GM18868 (cell line): Measurements from ENCODE around the gene TNNC2.
"Not testable (repeated sequence)": the region's sequence is repeated elsewhere in the genome, so short reads cannot be mapped to it uniquely, and the experiment has no call there.

Experiments used
- ATAC-seq: cut with Tn5 transposase; IDR thresholded peaks from one replicate; pipeline ENCODE4 v1.9.1; 2021; ENCODE audit warnings: mild to moderate bottlenecking, moderate library complexity; ENCODE audit not compliant: unreplicated experiment

TNNC2 gene

DNA sequence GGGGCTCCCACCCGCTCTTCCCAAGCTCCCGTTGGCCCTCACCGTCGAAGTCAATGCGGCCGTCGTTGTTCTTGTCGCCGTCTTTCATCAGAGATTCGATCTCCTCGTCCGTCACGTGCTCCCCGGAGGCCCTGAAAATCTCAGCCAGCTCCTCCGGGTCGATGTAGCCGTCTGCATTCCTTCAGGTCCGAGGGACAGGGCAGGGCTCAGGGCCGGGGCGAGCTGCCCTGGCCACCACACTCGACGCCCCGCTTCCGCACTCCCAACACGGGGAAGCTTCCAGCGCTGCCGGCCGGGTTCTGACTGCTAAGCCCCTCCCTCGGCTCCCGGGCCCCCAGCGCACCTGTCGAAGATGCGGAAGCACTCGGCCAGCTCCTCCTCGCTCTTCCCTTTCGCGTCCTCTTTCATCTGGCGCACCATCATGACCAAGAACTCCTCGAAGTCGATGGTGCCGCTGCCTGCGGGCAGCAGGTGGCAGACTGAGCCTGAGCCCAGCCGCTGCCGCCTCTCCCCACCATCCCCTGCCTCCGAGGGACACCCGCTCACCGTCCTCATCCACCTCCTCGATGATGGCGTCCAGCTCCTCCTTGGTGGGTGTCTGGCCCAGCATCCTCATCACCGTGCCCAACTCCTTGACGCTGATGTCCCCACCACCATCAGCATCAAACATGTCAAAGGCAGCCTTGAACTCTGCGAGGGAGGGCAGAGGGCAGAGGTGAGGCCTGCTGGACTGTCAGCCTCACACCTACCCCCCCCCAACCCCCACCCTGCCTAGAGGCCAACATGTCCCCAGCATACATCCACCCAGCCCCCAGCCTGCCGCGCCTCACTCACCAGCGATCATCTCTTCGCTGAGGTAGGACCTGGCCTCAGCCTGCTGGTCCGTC is 2.9 kb downstream of the TNNC2 start:
- ATAC-seq: no peak

GRCh38 chr20:45822857-45823256 is 4.3 kb downstream of the TNNC2 start:
- ATAC-seq: no peak

GRCh38 chr20:45821947-45822346 is 5.2 kb downstream of the TNNC2 start:
- no peak for ATAC-seq

DNA sequence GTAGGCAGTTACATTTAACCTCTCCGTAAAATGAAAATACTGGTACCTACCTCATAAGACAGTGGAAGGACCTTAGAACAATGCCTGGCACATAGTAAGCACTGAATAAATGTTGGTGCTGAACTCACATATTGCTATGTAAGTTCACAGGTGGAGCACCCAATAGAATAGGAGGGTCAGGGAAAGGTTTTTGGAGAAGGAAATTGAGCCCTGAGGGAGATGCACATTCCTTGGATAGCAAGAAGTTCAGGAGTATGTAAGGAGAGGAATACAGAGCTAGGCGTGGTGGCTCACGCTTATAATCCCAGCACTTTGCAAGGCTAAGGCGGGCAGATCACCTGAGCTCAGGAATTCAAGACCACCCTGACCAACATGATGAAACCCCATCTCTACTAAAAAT is 7.6 kb downstream of the TNNC2 start:
- no peak for ATAC-seq

GRCh38 chr20:45818239-45818638 is 8.9 kb downstream of the TNNC2 start:
- no peak for ATAC-seq

GRCh38 chr20:45817376-45818194 is 9.5 kb downstream of the TNNC2 start:
- no peak for ATAC-seq

DNA sequence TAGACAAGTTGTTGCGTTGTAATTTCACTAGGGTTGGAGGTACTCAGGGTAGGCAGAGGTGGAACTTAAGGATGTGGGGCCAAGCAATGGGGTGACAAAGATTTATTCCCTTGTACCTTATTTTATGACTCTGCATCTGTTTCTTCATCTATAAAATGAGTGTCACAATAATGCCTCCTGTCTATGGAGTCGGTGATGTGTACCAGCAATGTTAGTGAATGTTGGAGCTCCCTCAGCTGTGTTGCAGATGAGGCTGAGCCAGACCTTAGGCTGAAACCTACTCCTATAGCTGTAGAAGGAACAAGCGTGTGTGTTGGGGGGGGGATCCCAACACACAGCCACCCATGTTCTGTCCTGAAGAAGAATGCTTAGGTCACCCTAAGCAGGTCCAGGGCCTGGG is 10.2 kb downstream of the TNNC2 start:
- no peak for ATAC-seq

- no peak for ATAC-seq
These were observed 12.8 kb downstream of the TNNC2 start for GRCh38 chr20:45814314-45814713.

DNA sequence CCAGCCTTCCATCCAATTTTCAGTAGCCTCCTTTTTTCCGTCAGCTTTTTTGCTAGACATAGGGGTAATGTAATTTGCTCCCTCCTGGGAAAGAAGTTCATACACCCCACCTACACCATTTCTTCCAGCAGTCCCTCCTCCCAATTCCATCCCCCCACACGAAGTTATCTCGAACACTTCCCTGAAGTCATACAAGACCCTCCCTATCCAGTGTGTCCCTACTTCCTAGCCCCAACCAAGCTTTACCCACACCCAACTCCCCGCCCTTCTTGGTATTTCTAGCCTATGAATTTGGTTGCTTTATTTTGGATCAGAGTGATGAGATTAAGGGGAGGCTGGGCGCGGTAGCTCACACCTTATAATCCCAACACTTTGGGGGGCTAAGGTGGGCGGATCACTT is 13.6 kb downstream of the TNNC2 start:
- no peak for ATAC-seq

- ATAC-seq: no peak
These were observed 14.1 kb downstream of the TNNC2 start for GRCh38 chr20:45813006-45813340.

GRCh38 chr20:45812157-45813005 is 14.7 kb downstream of the TNNC2 start, which contains the start of gene UBE2C:
UBE2C (plus strand) TSS chr20:45812644; CDS start chr20:45812696, 52 bp downstream.
- peak; percentile 98 for ATAC-seq

DNA sequence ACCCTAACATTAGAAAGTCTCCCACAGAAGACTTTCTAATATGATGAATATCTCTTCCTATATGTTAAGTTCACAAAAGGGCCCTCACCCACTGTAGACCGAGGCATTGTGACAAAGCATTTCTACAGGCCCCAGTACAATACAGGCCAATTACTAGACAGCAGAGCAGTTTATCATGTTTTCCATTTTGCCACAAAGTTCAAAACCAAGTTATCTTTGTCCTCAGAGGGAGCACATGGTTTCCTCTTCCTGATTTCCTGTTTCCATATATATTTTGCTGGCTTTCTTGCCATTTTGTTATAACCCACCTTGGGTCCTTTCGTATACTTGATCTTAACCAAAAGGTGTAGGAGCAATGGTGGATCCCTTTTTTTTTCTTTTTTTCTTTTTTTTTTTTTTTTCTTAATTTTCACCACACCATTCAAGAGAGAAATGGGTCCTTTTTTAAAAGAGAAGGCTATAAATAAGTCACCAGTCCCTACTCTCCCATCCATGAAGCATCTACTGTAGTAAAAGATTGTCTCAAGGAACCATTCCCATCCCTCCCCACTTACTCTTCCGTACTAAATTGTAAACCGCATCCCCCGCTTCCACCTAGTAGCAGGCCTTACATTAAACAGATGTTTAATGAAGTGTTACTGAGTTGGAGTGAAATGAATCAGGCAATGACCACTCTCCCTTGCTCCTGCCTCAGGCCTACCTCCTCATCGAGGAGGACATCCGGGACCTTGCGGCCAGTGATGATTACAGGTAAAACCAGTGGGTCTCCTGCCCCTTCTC is 16.7 kb downstream of the TNNC2 start:
- ATAC-seq: no peak

DNA sequence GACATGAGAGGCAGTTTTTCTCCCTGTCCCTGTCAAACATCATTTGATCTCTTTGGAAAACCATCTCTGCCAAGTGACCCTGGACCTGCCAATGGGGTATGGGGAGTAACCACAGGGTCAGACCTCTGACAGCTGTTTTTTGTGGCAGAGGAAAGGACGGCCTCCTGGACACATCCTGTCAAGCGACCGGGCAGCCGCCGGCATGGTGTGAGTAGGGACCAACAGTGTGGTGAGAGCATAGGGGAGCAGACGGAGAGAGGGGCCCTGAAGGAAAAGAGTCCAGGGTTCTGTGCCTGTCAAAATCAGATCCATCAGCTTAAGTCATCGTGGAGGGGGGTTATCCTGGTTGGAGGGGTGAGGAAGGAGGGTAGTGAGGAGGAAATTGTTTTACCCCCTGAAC is 25.3 kb downstream of the TNNC2 start:
- no peak for ATAC-seq

GRCh38 chr20:45798935-45799642 is 28.0 kb downstream of the TNNC2 start:
- ATAC-seq: no peak

- ATAC-seq: not testable (repeated sequence)
These were observed 29.2 kb downstream of the TNNC2 start for GRCh38 chr20:45797955-45798354.

- not testable (repeated sequence) for ATAC-seq
These were observed 29.6 kb downstream of the TNNC2 start for GRCh38 chr20:45797510-45797909.

GRCh38 chr20:45796337-45797065 is 30.6 kb downstream of the TNNC2 start:
- ATAC-seq: no peak

DNA sequence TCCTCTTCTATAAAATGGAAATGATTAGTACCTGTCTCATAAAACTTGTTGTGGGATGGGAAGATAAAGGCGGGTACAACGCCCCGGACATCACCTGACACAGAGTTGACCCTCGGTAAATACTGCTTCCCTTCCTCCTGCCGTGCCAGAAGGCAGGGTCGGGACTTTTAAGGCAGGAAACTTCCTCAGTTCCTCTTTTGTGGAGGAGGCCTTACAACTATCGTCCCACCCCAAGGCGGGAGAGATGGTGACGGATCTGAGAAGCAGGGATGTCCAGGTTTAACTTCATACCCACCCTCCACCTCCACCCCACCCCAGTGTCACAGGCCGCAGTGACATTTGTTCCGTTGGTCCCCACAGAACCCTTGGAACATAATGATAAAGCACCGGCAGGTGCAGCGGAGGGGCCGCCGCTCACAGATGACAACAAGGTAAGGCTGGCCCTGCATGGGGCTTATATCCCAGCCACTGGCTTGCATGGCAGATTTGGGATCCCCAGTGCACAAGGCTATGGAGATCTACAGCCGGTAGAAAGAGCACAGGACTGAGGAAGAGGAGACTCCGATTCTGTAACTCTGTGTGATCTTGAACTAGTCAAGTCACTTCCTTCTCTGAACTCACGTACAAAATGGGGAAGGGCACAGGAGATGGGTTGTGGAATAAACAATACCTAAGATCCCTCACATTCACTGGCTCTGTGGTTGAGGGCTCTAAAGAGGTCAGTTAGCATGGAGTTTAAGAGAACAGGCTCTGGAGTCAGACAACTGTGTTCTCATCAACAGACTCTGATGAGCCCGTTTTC is 34.6 kb downstream of the TNNC2 start:
- ATAC-seq: peak; percentile 5
